Stimulated activated CD4-positive, alpha-beta T cell treated with anti-CD3 and anti-CD28 coated beads, Interleukin-12 subunit alpha, Interleukin-12 subunit beta, amount 100 ng/mL, for 24 hours (primary cell): ENCODE data around the gene CEP104.

Experiments used
- DNase-seq, 2 experiments: peaks; one replicate each; pipeline ENCODE4 v3.0.0-alpha.2; 2020; ENCODE audit warnings: low read depth in 2 of 2

CEP104 gene

GRCh38 chr1:3778590-3779264, 78.3 kb downstream of the CEP104 start:
- no peak for DNase-seq

- no peak for DNase-seq
Measured at GRCh38 chr1:3777647-3778589, 79.1 kb downstream of the CEP104 start.

GRCh38 chr1:3777078-3777547, 79.9 kb downstream of the CEP104 start:
- DNase-seq = no peak

GRCh38 chr1:3776231-3776961, 80.6 kb downstream of the CEP104 start:
- DNase-seq = no peak

DNA sequence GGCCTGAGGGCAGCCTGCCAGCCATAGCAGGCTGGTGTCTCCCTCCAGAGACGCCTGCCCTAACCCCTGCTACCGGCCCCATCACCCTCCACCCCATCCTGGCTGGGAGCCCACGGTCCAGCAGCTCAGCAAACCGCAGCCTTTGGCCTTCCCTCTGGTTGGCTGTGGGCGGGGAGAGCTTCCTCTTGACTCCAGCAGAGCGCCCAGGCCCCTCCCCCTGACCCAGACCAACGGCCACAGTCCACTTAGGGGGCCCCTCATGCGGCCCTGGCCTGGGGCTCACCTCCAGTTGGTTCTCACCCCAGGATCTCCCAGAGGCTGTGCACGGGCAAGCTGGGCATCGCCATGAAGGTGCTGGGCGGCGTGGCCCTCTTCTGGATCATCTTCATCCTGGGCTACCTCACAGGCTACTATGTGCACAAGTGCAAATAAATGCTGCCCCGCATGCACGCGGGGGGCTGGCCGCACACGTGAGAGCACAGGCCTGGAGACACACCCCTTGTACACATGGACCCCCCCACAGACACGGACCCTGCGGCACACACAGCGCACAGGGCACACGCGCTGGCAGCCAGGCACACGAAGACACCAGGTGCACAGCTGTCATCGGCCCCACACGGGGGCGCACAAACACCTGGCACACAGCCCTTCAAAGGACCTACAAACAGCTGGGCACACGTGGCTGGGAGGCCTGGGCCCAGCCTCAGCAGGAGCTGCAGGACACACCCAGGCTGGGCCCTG, 81.4 kb downstream of the CEP104 start:
- peak in 1 of 2 experiments; percentile 26 for DNase-seq

DNA sequence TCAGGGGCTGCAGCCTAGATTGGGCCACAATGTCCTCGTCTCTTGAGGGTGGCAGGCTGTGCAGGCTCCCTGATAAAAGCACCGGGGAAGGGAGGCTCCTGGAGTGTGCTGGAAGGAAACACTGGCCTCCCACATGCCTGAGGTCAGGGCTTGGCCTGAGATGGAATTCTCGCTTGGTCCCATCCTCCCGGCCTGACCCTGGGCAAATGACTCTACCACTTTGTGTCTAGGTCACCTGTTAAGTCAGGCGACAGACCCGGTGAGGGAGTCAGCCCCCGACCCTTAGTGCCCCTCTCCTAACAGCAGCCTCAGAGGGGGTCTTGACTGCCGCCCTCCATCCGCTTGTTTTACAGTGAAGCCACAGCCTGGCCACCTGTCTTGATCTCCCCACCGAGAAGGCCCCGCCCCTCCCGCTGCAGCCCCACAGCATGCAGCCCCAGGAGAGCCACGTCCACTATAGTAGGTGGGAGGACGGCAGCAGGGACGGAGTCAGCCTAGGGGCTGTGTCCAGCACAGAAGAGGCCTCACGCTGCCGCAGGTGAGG, 82.0 kb downstream of the CEP104 start:
- no peak for DNase-seq

GRCh38 chr1:3774276-3774945, 82.6 kb downstream of the CEP104 start:
- DNase-seq = no peak

- no peak for DNase-seq
Measured at GRCh38 chr1:3773572-3774275, 83.3 kb downstream of the CEP104 start.

GRCh38 chr1:3772715-3773571, 84.1 kb downstream of the CEP104 start, which contains the start of gene SMIM1:
Gene SMIM1, plus strand, starts transcription at chr1:3772749. Its CDS starts 2,625 bp downstream, at chr1:3775374.
- no peak for DNase-seq

GRCh38 chr1:3772027-3772714, 84.8 kb downstream of the CEP104 start:
- DNase-seq = peak; percentile 70 to 90

- no peak for DNase-seq
Measured at GRCh38 chr1:3771108-3772026, 85.6 kb downstream of the CEP104 start.

DNA sequence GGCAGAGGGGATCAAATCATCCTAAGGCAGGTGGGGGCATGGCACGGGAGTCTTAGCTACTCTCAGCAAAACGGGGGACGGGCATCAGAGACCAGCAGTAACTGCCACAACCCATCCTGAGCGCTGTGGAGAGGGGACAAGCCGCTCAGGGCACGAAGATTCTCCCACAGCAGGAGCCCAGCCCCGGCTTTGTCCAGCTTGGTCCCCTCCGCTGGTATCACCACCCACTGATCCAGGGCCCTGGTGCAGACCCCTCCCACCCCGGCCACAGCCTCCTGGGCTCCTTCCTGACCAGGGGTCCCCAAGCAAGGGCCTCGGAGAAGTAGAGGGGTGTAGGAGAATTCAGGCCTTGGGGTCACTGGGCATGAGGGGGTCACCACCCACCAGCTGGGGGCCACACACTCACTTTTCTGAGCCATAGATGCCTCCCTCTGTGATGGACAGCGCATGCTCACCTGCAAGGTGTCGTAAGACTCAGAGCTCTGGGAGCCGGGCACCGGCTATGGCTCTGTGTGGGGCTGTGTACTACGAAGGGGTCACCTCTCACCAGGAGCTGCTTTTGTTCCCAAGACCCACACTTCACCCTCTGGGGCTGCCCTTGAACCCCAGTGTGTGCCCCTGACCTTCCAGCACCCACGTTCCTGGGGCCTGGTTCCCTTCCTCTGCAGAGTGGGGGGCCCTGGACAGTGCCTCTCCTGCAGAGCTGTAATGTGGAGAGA, 86.8 kb downstream of the CEP104 start:
- no peak for DNase-seq

GRCh38 chr1:3768811-3769390, 88.1 kb downstream of the CEP104 start:
- no peak for DNase-seq

DNA sequence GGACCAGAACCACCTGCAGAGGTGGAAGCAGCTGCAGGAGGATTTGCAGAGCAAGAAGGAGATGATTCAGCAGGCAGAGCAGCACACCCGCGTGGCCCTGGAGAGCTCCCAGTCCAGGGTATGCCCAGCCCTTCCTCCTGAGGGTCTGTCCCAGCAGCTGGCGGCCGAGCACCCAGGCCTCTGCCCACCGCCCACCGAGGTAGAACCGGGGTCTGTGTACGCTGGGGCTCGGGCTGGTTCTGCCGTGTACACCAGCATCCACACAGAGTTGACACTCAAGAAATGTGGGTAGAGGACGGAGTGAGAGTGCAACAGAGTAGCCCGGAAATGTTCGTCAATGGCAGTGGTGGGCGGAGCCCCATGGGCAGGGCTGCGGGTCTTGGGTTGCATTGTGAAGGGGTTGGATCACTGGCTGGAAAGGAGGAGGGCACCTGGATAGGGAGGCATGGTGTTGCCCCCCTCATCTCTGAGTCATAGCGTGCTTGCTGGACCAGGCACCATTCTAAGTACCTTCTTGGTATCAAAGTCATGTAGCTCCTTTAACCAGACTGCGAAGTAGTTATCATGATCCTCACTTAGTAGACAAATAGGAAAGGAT, 89.6 kb downstream of the CEP104 start:
- DNase-seq = no peak

DNA sequence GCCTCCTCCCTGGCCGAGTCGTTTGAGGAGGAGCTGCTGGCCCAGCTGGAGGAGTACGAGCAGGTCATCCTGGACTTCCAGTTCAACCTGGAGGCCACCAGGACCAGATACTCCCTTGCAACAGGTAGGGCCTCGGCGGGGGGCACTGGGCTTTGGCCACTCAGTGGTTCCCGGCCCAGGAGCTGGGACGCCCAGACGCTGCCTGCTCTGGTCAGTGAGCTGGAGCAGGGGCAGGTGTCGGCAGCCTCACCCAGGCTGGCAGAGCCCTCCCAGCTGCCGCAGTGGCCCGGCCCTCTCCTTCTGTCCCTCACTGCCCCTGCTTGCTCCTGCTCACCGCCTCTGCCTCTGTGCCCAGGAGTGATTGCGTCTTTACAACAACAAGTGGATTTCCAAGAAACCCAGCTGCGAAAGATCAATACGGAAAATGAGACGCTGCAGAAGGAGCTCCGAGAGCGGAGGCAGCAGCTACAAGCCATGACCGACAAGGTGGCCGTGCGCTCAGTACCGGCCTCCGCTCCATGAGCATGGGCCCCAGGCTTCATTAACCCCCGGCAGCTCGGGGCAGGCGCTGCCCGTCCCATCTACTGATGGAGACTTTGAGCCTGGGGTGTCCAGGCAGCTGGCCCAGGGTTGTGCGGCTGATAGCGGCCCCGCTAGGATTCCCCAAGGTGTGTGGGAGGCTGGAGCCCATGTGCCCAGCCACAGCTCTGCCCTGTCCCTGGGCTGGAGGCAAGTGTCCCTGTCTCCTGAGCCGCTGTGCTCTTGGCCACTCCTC, 93.5 kb downstream of the CEP104 start:
- DNase-seq = no peak
